Breast epithelium (tissue), 4 donors: Measurements from ENCODE around the gene TOR4A. TPM values are rescaled to one million over a fixed set of nuclear protein-coding genes. Genes with fewer than 3 reads are reported as not detected.
A peak's percentile ranks its signal among the peaks of the same experiment; 100 is the strongest.

Source experiments
- DNase-seq, 2 donors: peaks; one replicate each; pipeline ENCODE4 v3.0.0-alpha.2; 2019; ENCODE audit warnings: low spot score in 2 of 2
- H3K27ac ChIP-seq, 2 donors: fragments of 200-600 bp; sonication (generic) in 1 of 2; one replicate each; pipeline ENCODE4 v1.5.1; 2016 to 2019; ENCODE audit warnings: mild to moderate bottlenecking in 1 of 2
- H3K27me3 ChIP-seq, 2 donors: fragments of 200-600 bp; sonication (generic) in 1 of 2; one replicate each; pipeline versions ENCODE4 v1.5.1 to v1.6.0; 2017 to 2019; ENCODE audit warnings: control low read depth in 1 of 2, mild to moderate bottlenecking in 1 of 2
- H3K36me3 ChIP-seq: fragments of 200-600 bp; one replicate; pipeline ENCODE4 v1.5.1; 2019
- H3K4me1 ChIP-seq, 2 donors: fragments of 200-600 bp; sonication (generic); one replicate each; pipeline ENCODE4 v1.5.1; 2016 to 2019; ENCODE audit warnings: control low read depth in 1 of 2
- H3K4me3 ChIP-seq, 3 donors: fragments of 200-600 bp; sonication (generic); 1 replicate in 2 of 3; 2 replicates in 1 of 3; pipeline ENCODE4 v1.5.1; 2016 to 2019; ENCODE audit warnings: mild to moderate bottlenecking in 3 of 3, moderate library complexity in 2 of 3
- H3K9me3 ChIP-seq, 2 donors: fragments of 200-600 bp; sonication (generic) in 1 of 2; one replicate each; pipeline ENCODE4 v1.5.1; 2016 to 2019; ENCODE audit warnings: control low read depth in 1 of 2
- CTCF ChIP-seq, 3 donors: fragments of 450-650 bp; IDR thresholded peaks; one replicate each; pipeline ENCODE4 v1.5.1; 2016 to 2017; ENCODE audit warnings: antibody characterized with exemption in 3 of 3, mild to moderate bottlenecking in 3 of 3, moderate library complexity in 3 of 3
- POLR2A ChIP-seq: fragments of 450-650 bp; IDR thresholded peaks from one replicate; pipeline ENCODE4 v1.6.1; 2016; ENCODE audit warnings: antibody characterized with exemption, mild to moderate bottlenecking, moderate library complexity
- POLR2AphosphoS5 ChIP-seq, 3 donors: sonication (generic); formaldehyde crosslinking; IDR thresholded peaks; one replicate each; pipeline ENCODE4 v1.6.1; 2017; ENCODE audit warnings: antibody characterized with exemption in 3 of 3
- intact Hi-C: fragments of 100-400 bp; cut with DNase I; formaldehyde crosslinking; loops from one replicate; pipeline ENCODE4 v1.15.1; 2023; ENCODE audit warnings: low total_unique reads
- total RNA-seq, 3 donors: library from RNA; depleted of rRNA; stranded (reverse); fragments of >200 nt; gene quantifications; one replicate each; pipeline ENCODE4 v1.1.0, GENCODE V29; 2016

The TOR4A gene
- total RNA-seq, 3 donors from 2014 or later, result 2.9 to 5.4 (median 3.7) TPM

- no peak overlapping the region for H3K27ac ChIP-seq
- no peaks in the 10 kb centered on the region for H3K9me3 ChIP-seq
- DNase-seq, result no peak
- H3K4me3 ChIP-seq, result no peak overlapping the region
- TF ChIP-seq POLR2A, result no peak
- no peak for TF ChIP-seq CTCF (IDR thresholded peaks at IDR 0.05)
- no peak for TF ChIP-seq POLR2AphosphoS5 (IDR thresholded peaks at IDR 0.05)
- peaks cover 5 to 7% of the 10 kb centered on the region in 2 donors for H3K4me1 ChIP-seq
- H3K36me3 ChIP-seq, result no peaks in the 10 kb centered on the region
- intact Hi-C loops, result loop anchor here (10.0 kb wide), 1 partner anchor 155 kb away; no protein-coding TSS in a partner anchor
- peaks cover 2 to 20% of the 10 kb centered on the region in 2 donors for H3K27me3 ChIP-seq
These were observed 2.4 kb downstream of the TOR4A start for GRCh38 chr9:137279741-137280473.

- Histone ChIP-seq H3K27me3 (peaks cover 2 to 20% of the 10 kb centered on the region in 2 donors), H3K4me1 (peaks cover 5 to 7% of the 10 kb centered on the region in 2 donors), H3K36me3 (no peaks in the 10 kb centered on the region), H3K4me3 (peak overlapping the region in 2 of 3 donors; percentile 23 to 57), H3K9me3 (no peaks in the 10 kb centered on the region), H3K27ac (no peak overlapping the region)
- DNase-seq, result no peak
- intact Hi-C loops, result loop anchor here (10.0 kb wide), 1 partner anchor 154 kb away; no protein-coding TSS in a partner anchor
- peak in 1 of 3 donors; percentile 32 for TF ChIP-seq CTCF (IDR thresholded peaks at IDR 0.05)
- TF ChIP-seq POLR2AphosphoS5 (IDR thresholded peaks at IDR 0.05), result no peak
- TF ChIP-seq POLR2A, result no peak
These were observed 3.2 kb downstream of the TOR4A start for GRCh38 chr9:137280474-137281344.

- no peak for DNase-seq
- peak overlapping the region in 2 of 3 donors; percentile 23 to 57 for H3K4me3 ChIP-seq
- H3K4me1 ChIP-seq, result peaks cover 5 to 7% of the 10 kb centered on the region in 2 donors
- intact Hi-C loops, result loop anchor here (10.0 kb wide), 1 partner anchor 153 kb away; no protein-coding TSS in a partner anchor
- TF ChIP-seq POLR2AphosphoS5 (IDR thresholded peaks at IDR 0.05), result no peak
- no peak overlapping the region for H3K27ac ChIP-seq
- H3K27me3 ChIP-seq, result peaks cover 2 to 20% of the 10 kb centered on the region in 2 donors
- no peaks in the 10 kb centered on the region for H3K36me3 ChIP-seq
- H3K9me3 ChIP-seq, result no peaks in the 10 kb centered on the region
These were observed 4.0 kb downstream of the TOR4A start for GRCh38 chr9:137281345-137282116.

GRCh38 chr9:137286975-137287383, 9.5 kb downstream of the TOR4A start:
- no peaks in the 10 kb centered on the region for H3K27me3 ChIP-seq
- no peak for DNase-seq
- TF ChIP-seq CTCF (IDR thresholded peaks at IDR 0.05) (peak in 2 of 3 donors; percentile 56 to 58), POLR2AphosphoS5 (IDR thresholded peaks at IDR 0.05) (no peak), POLR2A (no peak)
- intact Hi-C loops, result loop anchor here (10.0 kb wide), 1 partner anchor 148 kb away; no protein-coding TSS in a partner anchor
- H3K4me3 ChIP-seq, result no peak overlapping the region
- H3K9me3 ChIP-seq, result no peaks in the 10 kb centered on the region
- no peaks in the 10 kb centered on the region for H3K36me3 ChIP-seq
- H3K4me1 ChIP-seq, result no peaks in the 10 kb centered on the region
- H3K27ac ChIP-seq, result no peak overlapping the region

GRCh38 chr9:137293094-137293481, 15.6 kb downstream of the TOR4A start:
- no peak overlapping the region for H3K27ac ChIP-seq
- TF ChIP-seq POLR2AphosphoS5 (IDR thresholded peaks at IDR 0.05), result no peak
- TF ChIP-seq CTCF (IDR thresholded peaks at IDR 0.05), result no peak
- TF ChIP-seq POLR2A, result no peak
- H3K36me3 ChIP-seq, result no peaks in the 10 kb centered on the region
- H3K27me3 ChIP-seq, result no peaks in the 10 kb centered on the region
- no peak for DNase-seq
- peaks cover 4 to 14% of the 10 kb centered on the region in 2 donors for H3K4me1 ChIP-seq
- H3K4me3 ChIP-seq, result no peak overlapping the region
- H3K9me3 ChIP-seq, result no peaks in the 10 kb centered on the region
- intact Hi-C loops, result no loop called here
